Prostate gland (tissue), 2 donors: ENCODE data around the gene PHTF2.

ENCODE experiments used
- POLR2A ChIP-seq: fragments of 450-650 bp; IDR thresholded peaks from one replicate; pipeline ENCODE4 v1.6.1; 2016; ENCODE audit warnings: antibody characterized with exemption, mild to moderate bottlenecking
- TF ChIP-seq, protein P1 (sequence below), 4 experiments: fragments of 200-600 bp in 2 of 4; fragments of 450-650 bp in 2 of 4; sonication (generic) in 2 of 4; IDR thresholded peaks; 1 replicate in 3 of 4; 2 replicates in 1 of 4; pipeline ENCODE4 v1.5.1; 2016 to 2019; ENCODE audit warnings: antibody characterized with exemption in 4 of 4, mild to moderate bottlenecking in 2 of 4, moderate library complexity in 2 of 4

GRCh38 chr7:77766801-77767605 lies 31.6 kb upstream of the PHTF2 start:
- TF ChIP-seq POLR2A, result no peak
- TF ChIP-seq, protein P1, sequence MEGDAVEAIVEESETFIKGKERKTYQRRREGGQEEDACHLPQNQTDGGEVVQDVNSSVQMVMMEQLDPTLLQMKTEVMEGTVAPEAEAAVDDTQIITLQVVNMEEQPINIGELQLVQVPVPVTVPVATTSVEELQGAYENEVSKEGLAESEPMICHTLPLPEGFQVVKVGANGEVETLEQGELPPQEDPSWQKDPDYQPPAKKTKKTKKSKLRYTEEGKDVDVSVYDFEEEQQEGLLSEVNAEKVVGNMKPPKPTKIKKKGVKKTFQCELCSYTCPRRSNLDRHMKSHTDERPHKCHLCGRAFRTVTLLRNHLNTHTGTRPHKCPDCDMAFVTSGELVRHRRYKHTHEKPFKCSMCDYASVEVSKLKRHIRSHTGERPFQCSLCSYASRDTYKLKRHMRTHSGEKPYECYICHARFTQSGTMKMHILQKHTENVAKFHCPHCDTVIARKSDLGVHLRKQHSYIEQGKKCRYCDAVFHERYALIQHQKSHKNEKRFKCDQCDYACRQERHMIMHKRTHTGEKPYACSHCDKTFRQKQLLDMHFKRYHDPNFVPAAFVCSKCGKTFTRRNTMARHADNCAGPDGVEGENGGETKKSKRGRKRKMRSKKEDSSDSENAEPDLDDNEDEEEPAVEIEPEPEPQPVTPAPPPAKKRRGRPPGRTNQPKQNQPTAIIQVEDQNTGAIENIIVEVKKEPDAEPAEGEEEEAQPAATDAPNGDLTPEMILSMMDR (IDR thresholded peaks at IDR 0.05), result no peak
